ENCODE data around the gene VEPH1. TPM values are rescaled to one million over a fixed set of nuclear protein-coding genes. Genes with fewer than 3 reads are reported as not detected.

The VEPH1 gene
- total RNA-seq, 1 experiment from 2014 or later = 27.3 TPM

DNA sequence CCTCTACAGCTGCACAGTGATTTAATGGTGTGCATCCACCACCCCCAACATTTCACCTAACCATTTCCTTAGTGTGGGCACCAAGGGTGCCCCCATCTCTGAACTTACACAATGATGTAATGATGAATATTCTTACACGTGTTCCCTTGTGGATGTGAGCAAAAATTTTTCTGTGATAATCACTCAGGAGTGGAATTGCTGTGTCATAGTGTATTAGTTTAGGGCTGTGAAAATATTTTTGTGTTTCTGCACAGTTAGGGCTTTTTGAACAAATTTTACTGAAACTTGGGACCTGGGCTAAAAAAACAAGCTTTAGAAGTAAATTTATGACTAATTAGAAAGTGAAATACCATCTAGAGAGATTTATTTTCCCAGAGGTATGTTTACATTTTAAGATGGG is 208.7 kb downstream of the VEPH1 start:
- no peaks in the 10 kb centered on the region for H3K9me2 ChIP-seq (replicated peaks; ENCODE audit: low read length)
- CTCF ChIA-PET = interaction anchor here (0.6 kb wide), 1 partner anchor 61 kb away, joined by 3 read pairs; no protein-coding TSS in a partner anchor
- no peaks in the 10 kb centered on the region for H3F3A ChIP-seq (ENCODE audit: low read length, unreplicated experiment)
- H4K20me1 ChIP-seq (ENCODE audit: low read length) = no peaks in the 10 kb centered on the region
- H3K36me3 ChIP-seq (ENCODE audit: low read depth, low read length) = no peaks in the 10 kb centered on the region
- no peak overlapping the region for H3K4me2 ChIP-seq (ENCODE audit: low read length)
- H3K79me2 ChIP-seq (ENCODE audit: low read length) = no peaks in the 10 kb centered on the region
- TF ChIP-seq EZH2phosphoT487 (IDR thresholded peaks at IDR 0.05; ENCODE audit: borderline replicate concordance, low read length) (no peak), EZH2 (IDR thresholded peaks at IDR 0.05; ENCODE audit: low read length, unreplicated experiment) (no peak)
- TF ChIP-seq, protein P1, sequence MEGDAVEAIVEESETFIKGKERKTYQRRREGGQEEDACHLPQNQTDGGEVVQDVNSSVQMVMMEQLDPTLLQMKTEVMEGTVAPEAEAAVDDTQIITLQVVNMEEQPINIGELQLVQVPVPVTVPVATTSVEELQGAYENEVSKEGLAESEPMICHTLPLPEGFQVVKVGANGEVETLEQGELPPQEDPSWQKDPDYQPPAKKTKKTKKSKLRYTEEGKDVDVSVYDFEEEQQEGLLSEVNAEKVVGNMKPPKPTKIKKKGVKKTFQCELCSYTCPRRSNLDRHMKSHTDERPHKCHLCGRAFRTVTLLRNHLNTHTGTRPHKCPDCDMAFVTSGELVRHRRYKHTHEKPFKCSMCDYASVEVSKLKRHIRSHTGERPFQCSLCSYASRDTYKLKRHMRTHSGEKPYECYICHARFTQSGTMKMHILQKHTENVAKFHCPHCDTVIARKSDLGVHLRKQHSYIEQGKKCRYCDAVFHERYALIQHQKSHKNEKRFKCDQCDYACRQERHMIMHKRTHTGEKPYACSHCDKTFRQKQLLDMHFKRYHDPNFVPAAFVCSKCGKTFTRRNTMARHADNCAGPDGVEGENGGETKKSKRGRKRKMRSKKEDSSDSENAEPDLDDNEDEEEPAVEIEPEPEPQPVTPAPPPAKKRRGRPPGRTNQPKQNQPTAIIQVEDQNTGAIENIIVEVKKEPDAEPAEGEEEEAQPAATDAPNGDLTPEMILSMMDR (conservative IDR thresholded peaks at IDR 0.05; ENCODE audit: low read depth, low read length) = no peak
- intact Hi-C loops (cut with micrococcal nuclease) = no loop called here
- POLR2A ChIA-PET (ENCODE audit: unreplicated experiment) = interaction anchor here (0.6 kb wide), 1 partner anchor 1015 kb away, joined by 4 read pairs; no protein-coding TSS in a partner anchor
- peaks cover 8% of the 10 kb centered on the region for H3K4me1 ChIP-seq (ENCODE audit: insufficient read depth, low read length)
- no peak overlapping the region for H3K4me3 ChIP-seq (ENCODE audit: low read length)
- no peak overlapping the region for H3K27ac ChIP-seq (ENCODE audit: low read length)
- no peak overlapping the region for H2AFZ ChIP-seq (ENCODE audit: low read length)
- H3K9me3 ChIP-seq (ENCODE audit: low read length) = no peaks in the 10 kb centered on the region
- BruUV-seq (replicated peaks) = no TSS peak
- ATAC-seq (no peak), DNase-seq (no peak)
- H3K27me3 ChIP-seq (ENCODE audit: low read length) = no peaks in the 10 kb centered on the region
- H3K9ac ChIP-seq (ENCODE audit: low read length) = no peak overlapping the region

DNA sequence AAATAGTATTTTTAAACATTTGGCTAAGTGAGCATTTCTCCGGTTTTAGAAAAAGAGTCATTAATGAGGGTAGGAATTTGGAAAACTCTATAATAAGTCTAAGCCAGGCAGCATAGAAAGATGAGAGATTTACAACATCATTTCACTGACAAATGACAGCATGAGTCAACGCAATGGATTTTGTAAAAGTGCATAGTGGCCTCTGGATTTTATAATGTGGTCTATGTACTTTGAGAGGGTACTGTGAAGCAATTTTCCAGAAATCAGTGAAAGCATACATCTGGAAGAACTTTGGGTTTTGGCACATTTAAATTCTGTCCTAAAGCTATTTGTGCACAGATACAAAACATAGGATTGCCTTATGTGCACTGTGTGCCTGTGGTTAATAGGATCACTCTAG is 212.4 kb downstream of the VEPH1 start:
- no peaks in the 10 kb centered on the region for H3K27me3 ChIP-seq (ENCODE audit: low read length)
- H2AFZ ChIP-seq (ENCODE audit: low read length) = no peak overlapping the region
- no peak overlapping the region for H3K27ac ChIP-seq (ENCODE audit: low read length)
- H3K4me3 ChIP-seq (ENCODE audit: low read length) = no peak overlapping the region
- no peaks in the 10 kb centered on the region for H3K9me3 ChIP-seq (ENCODE audit: low read length)
- H3K9me2 ChIP-seq (replicated peaks; ENCODE audit: low read length) = no peaks in the 10 kb centered on the region
- peak; percentile 68 for DNase-seq
- ChIA-PET CTCF (no interaction called here), POLR2A (ENCODE audit: unreplicated experiment) (no interaction called here)
- TF ChIP-seq, protein P1 (conservative IDR thresholded peaks at IDR 0.05; ENCODE audit: low read depth, low read length) = no peak
- TF ChIP-seq EZH2phosphoT487 (IDR thresholded peaks at IDR 0.05; ENCODE audit: borderline replicate concordance, low read length) = no peak
- no peak for TF ChIP-seq EZH2 (IDR thresholded peaks at IDR 0.05; ENCODE audit: low read length, unreplicated experiment)
- peaks cover 8% of the 10 kb centered on the region for H3K4me1 ChIP-seq (ENCODE audit: insufficient read depth, low read length)
- no peaks in the 10 kb centered on the region for H4K20me1 ChIP-seq (ENCODE audit: low read length)
- intact Hi-C loops (cut with micrococcal nuclease) = no loop called here
- no TSS peak for BruUV-seq (replicated peaks)
- no peak overlapping the region for H3K9ac ChIP-seq (ENCODE audit: low read length)
- no peaks in the 10 kb centered on the region for H3K36me3 ChIP-seq (ENCODE audit: low read depth, low read length)
- no peaks in the 10 kb centered on the region for H3K79me2 ChIP-seq (ENCODE audit: low read length)
- H3K4me2 ChIP-seq (ENCODE audit: low read length) = no peak overlapping the region
- peak; percentile 81 for ATAC-seq
- H3F3A ChIP-seq (ENCODE audit: low read length, unreplicated experiment) = no peaks in the 10 kb centered on the region

DNA sequence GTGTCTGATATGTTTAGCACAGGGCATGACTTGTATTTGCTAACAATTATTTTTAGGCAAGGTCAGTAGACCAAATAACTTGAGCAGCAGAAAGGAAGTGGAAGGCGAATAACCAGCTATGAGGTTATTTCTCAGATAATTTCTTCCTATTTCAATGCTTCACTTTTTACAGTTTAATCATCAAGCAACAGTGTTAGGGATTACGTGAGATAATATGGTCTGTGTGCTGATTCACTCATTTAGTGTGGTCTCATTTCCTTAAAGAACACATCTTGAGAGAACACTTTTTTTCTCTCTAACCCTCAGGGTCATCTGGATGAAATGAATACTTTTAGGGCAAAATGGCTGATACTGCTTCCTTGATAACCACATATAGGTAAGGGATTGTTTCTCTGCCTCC is 217.2 kb downstream of the VEPH1 start:
- CTCF ChIA-PET = no interaction called here

More for the DNA sequence above, 217.2 kb downstream of the VEPH1 start:
- H3K9me2 ChIP-seq (replicated peaks; ENCODE audit: low read length) = no peaks in the 10 kb centered on the region
- H3K4me3 ChIP-seq (ENCODE audit: low read length) = no peak overlapping the region
- intact Hi-C loops (cut with micrococcal nuclease) = no loop called here
- no peak overlapping the region for H3K27ac ChIP-seq (ENCODE audit: low read length)
- H3K9ac ChIP-seq (ENCODE audit: low read length) = no peak overlapping the region
- H3K79me2 ChIP-seq (ENCODE audit: low read length) = no peaks in the 10 kb centered on the region
- no TSS peak for BruUV-seq (replicated peaks)
- POLR2A ChIA-PET (ENCODE audit: unreplicated experiment) = no interaction called here
- ATAC-seq (no peak), DNase-seq (no peak)
- H3F3A ChIP-seq (ENCODE audit: low read length, unreplicated experiment) = peaks cover 8% of the 10 kb centered on the region
- no peaks in the 10 kb centered on the region for H3K9me3 ChIP-seq (ENCODE audit: low read length)
- TF ChIP-seq, protein P1 (conservative IDR thresholded peaks at IDR 0.05; ENCODE audit: low read depth, low read length) = no peak
- TF ChIP-seq EZH2phosphoT487 (IDR thresholded peaks at IDR 0.05; ENCODE audit: borderline replicate concordance, low read length) (no peak), EZH2 (IDR thresholded peaks at IDR 0.05; ENCODE audit: low read length, unreplicated experiment) (no peak)
- no peaks in the 10 kb centered on the region for H3K36me3 ChIP-seq (ENCODE audit: low read depth, low read length)
- no peaks in the 10 kb centered on the region for H4K20me1 ChIP-seq (ENCODE audit: low read length)
- no peak overlapping the region for H3K4me2 ChIP-seq (ENCODE audit: low read length)
- no peaks in the 10 kb centered on the region for H3K27me3 ChIP-seq (ENCODE audit: low read length)
- no peak overlapping the region for H2AFZ ChIP-seq (ENCODE audit: low read length)
- H3K4me1 ChIP-seq (ENCODE audit: insufficient read depth, low read length) = peaks cover 20% of the 10 kb centered on the region

Measured in PC-3 (cell line).